Suprapubic skin (tissue), 4 donors: ENCODE measurements around the gene MSRB3. TPM values are rescaled to one million over a fixed set of nuclear protein-coding genes. Genes with fewer than 3 reads are reported as not detected.
"Not testable (repeated sequence)": the region's sequence is repeated elsewhere in the genome, so short reads cannot be mapped to it uniquely, and the experiment has no call there.

Experiments
- DNase-seq, 2 donors: peaks; one replicate each; pipeline ENCODE4 v3.0.0-alpha.2; 2019; ENCODE audit warnings: low spot score in 2 of 2
- H3K27ac ChIP-seq: fragments of 200-600 bp; sonication (generic); one replicate; pipeline ENCODE4 v1.5.1; 2019
- H3K27me3 ChIP-seq: fragments of 200-600 bp; sonication (generic); one replicate; pipeline ENCODE4 v1.5.1; 2019
- H3K36me3 ChIP-seq: fragments of 200-600 bp; sonication (generic); one replicate; pipeline ENCODE4 v1.5.1; 2019
- H3K4me1 ChIP-seq: fragments of 200-600 bp; sonication (generic); one replicate; pipeline ENCODE4 v1.5.1; 2019
- H3K4me3 ChIP-seq: fragments of 200-600 bp; sonication (generic); one replicate; pipeline ENCODE4 v1.5.1; 2019; ENCODE audit warnings: mild to moderate bottlenecking
- H3K9me3 ChIP-seq: fragments of 200-600 bp; sonication (generic); one replicate; pipeline ENCODE4 v1.5.1; 2019
- EP300 ChIP-seq: sonication (generic); formaldehyde crosslinking; IDR thresholded peaks from one replicate; pipeline ENCODE4 v1.6.1; 2017; ENCODE audit warnings: antibody characterized with exemption
- POLR2A ChIP-seq, 2 donors: fragments of 450-650 bp; IDR thresholded peaks; one replicate each; pipeline ENCODE4 v1.6.1; 2017; ENCODE audit warnings: antibody characterized with exemption in 2 of 2, mild to moderate bottlenecking in 2 of 2, moderate library complexity in 2 of 2
- POLR2AphosphoS5 ChIP-seq, 3 donors: sonication (generic); formaldehyde crosslinking; IDR thresholded peaks; one replicate each; pipeline ENCODE4 v1.6.1; 2017; ENCODE audit warnings: antibody characterized with exemption in 3 of 3
- WGBS: methylation state at CpG from one replicate; pipeline ENCODE4 v1.1.5; 2018; 5-methylcytosine and 5-hydroxymethylcytosine counted together
- total RNA-seq, 4 donors: library from RNA; depleted of rRNA; stranded (reverse); fragments of >200 nt; gene quantifications; one replicate each; pipeline ENCODE4 v1.1.0, GENCODE V29; 2016
- TF ChIP-seq, protein P1 (sequence below), 2 donors: fragments of 200-600 bp in 1 of 2; fragments of 450-650 bp in 1 of 2; sonication (generic) in 1 of 2; IDR thresholded peaks; one replicate each; pipeline ENCODE4 v1.5.1; 2016 to 2019; ENCODE audit warnings: antibody characterized with exemption in 2 of 2, mild to moderate bottlenecking in 1 of 2, moderate library complexity in 1 of 2

Gene MSRB3
- total RNA-seq, 4 donors from 2014 or later = 5.2 to 16.9 (median 9.8) TPM

- WGBS = 36% methylated on average over 4 of the region's 4 CpGs
- TF ChIP-seq POLR2A (IDR thresholded peaks at IDR 0.05) = no peak
- TF ChIP-seq, protein P1, sequence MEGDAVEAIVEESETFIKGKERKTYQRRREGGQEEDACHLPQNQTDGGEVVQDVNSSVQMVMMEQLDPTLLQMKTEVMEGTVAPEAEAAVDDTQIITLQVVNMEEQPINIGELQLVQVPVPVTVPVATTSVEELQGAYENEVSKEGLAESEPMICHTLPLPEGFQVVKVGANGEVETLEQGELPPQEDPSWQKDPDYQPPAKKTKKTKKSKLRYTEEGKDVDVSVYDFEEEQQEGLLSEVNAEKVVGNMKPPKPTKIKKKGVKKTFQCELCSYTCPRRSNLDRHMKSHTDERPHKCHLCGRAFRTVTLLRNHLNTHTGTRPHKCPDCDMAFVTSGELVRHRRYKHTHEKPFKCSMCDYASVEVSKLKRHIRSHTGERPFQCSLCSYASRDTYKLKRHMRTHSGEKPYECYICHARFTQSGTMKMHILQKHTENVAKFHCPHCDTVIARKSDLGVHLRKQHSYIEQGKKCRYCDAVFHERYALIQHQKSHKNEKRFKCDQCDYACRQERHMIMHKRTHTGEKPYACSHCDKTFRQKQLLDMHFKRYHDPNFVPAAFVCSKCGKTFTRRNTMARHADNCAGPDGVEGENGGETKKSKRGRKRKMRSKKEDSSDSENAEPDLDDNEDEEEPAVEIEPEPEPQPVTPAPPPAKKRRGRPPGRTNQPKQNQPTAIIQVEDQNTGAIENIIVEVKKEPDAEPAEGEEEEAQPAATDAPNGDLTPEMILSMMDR (IDR thresholded peaks at IDR 0.05) = no peak
- TF ChIP-seq POLR2AphosphoS5 (IDR thresholded peaks at IDR 0.05) = no peak
- no peak for TF ChIP-seq EP300
- no peak overlapping the region for H3K4me3 ChIP-seq
- no peak overlapping the region for H3K27ac ChIP-seq
- no peaks in the 10 kb centered on the region for H3K36me3 ChIP-seq
- H3K4me1 ChIP-seq = peaks cover 3% of the 10 kb centered on the region
- no peak for DNase-seq
- H3K9me3 ChIP-seq = no peaks in the 10 kb centered on the region
- no peaks in the 10 kb centered on the region for H3K27me3 ChIP-seq
These were observed 29.5 kb downstream of the MSRB3 start for GRCh38 chr12:65308006-65308405.

DNA sequence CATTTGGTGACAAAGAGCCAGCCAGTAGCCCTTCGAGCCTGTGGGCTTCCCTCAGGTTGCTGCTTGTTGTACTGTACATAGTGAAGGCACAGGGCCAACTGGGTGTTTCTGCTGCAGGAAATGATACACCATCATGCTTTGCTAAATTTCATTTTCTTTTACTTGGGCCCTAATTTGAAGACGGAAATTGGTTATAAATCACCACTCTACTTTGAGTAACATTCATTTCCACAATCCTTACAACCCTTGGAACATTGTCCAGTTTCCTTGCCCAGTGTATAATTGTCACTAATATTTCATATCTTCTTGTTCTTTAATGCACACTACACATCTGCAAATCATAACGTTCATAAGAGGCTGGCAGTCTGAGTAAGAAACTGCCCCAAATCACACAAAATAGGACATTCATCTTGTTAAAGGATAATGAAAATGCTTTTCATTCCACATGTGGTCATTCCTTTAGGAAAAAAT lies 30.2 kb downstream of the MSRB3 start:
- Histone ChIP-seq H3K4me3 (no peak overlapping the region), H3K36me3 (no peaks in the 10 kb centered on the region), H3K4me1 (peaks cover 3% of the 10 kb centered on the region), H3K27ac (no peak overlapping the region), H3K9me3 (no peaks in the 10 kb centered on the region), H3K27me3 (no peaks in the 10 kb centered on the region)
- no peak for TF ChIP-seq POLR2AphosphoS5 (IDR thresholded peaks at IDR 0.05)
- no peak for TF ChIP-seq POLR2A (IDR thresholded peaks at IDR 0.05)
- TF ChIP-seq, protein P1 (IDR thresholded peaks at IDR 0.05) = no peak
- no peak for TF ChIP-seq EP300
- DNase-seq = no peak
- 30% methylated on average over 3 of the region's 3 CpGs for WGBS

- Histone ChIP-seq H3K4me3 (no peak overlapping the region), H3K27me3 (no peaks in the 10 kb centered on the region), H3K9me3 (no peaks in the 10 kb centered on the region), H3K36me3 (no peaks in the 10 kb centered on the region), H3K4me1 (peaks cover 3% of the 10 kb centered on the region), H3K27ac (no peak overlapping the region)
- TF ChIP-seq POLR2A (IDR thresholded peaks at IDR 0.05) = no peak
- TF ChIP-seq POLR2AphosphoS5 (IDR thresholded peaks at IDR 0.05) = no peak
- no peak for DNase-seq
- 86% methylated on average over 1 of the region's 1 CpG for WGBS
These were observed 32.8 kb downstream of the MSRB3 start for GRCh38 chr12:65311260-65311659.

- Histone ChIP-seq H3K36me3 (no peaks in the 10 kb centered on the region), H3K4me1 (no peaks in the 10 kb centered on the region), H3K4me3 (no peak overlapping the region), H3K9me3 (no peaks in the 10 kb centered on the region), H3K27ac (no peak overlapping the region), H3K27me3 (no peaks in the 10 kb centered on the region)
- TF ChIP-seq EP300 (no peak), POLR2AphosphoS5 (IDR thresholded peaks at IDR 0.05) (no peak), POLR2A (IDR thresholded peaks at IDR 0.05) (no peak)
- TF ChIP-seq, protein P1 (IDR thresholded peaks at IDR 0.05) = no peak
- WGBS = 27% methylated on average over 2 of the region's 2 CpGs
- no peak for DNase-seq
These were observed 35.3 kb downstream of the MSRB3 start for GRCh38 chr12:65313719-65314317.

DNA sequence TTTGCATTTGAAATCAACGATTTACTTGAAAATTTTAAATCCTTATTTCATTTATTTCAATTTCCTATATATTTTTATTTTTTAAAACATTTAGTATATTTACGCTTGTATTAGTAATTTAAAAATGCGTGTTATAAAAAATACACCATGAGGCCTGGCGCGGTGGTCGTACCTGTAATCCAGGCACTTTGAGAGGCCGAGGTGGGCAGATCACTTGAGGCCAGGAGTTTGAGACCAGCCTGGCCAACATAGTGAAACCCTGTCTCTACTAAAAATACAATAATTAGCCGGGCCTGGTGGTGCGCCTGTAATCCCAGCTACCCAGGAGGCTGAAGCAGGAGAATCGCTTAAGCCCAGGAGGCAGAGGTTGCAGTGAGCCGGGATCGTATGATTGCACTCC lies 36.8 kb downstream of the MSRB3 start:
- H3K27ac ChIP-seq, H3K4me1 ChIP-seq, DNase-seq, H3K36me3 ChIP-seq, H3K4me3 ChIP-seq, H3K9me3 ChIP-seq, H3K27me3 ChIP-seq: not testable (repeated sequence)
- WGBS = 95% methylated on average over 12 of the region's 12 CpGs

GRCh38 chr12:65318186-65318685 lies 39.8 kb downstream of the MSRB3 start:
- no peaks in the 10 kb centered on the region for H3K4me1 ChIP-seq
- DNase-seq = no peak
- 62% methylated on average over 4 of the region's 4 CpGs for WGBS
- H3K36me3 ChIP-seq = no peaks in the 10 kb centered on the region
- H3K9me3 ChIP-seq = no peaks in the 10 kb centered on the region
- H3K4me3 ChIP-seq = no peak overlapping the region
- no peaks in the 10 kb centered on the region for H3K27me3 ChIP-seq
- no peak overlapping the region for H3K27ac ChIP-seq
- no peak for TF ChIP-seq POLR2A (IDR thresholded peaks at IDR 0.05)
